ENCODE data around the gene SLC11A1.

- no peak for TF ChIP-seq EZH2phosphoT487 (IDR thresholded peaks at IDR 0.05; ENCODE audit: low read depth, severe bottlenecking, unreplicated experiment)
- no peak for TF ChIP-seq CTCF (IDR thresholded peaks at IDR 0.05; ENCODE audit: poor library complexity)
- TF ChIP-seq EZH2 (IDR thresholded peaks at IDR 0.05; ENCODE audit: borderline replicate concordance) = no peak
Observed at GRCh38 chr2:218430721-218431120, 48.6 kb downstream of the SLC11A1 start.
